Measurements from ENCODE around the gene ADCY7.

Gene ADCY7

DNA sequence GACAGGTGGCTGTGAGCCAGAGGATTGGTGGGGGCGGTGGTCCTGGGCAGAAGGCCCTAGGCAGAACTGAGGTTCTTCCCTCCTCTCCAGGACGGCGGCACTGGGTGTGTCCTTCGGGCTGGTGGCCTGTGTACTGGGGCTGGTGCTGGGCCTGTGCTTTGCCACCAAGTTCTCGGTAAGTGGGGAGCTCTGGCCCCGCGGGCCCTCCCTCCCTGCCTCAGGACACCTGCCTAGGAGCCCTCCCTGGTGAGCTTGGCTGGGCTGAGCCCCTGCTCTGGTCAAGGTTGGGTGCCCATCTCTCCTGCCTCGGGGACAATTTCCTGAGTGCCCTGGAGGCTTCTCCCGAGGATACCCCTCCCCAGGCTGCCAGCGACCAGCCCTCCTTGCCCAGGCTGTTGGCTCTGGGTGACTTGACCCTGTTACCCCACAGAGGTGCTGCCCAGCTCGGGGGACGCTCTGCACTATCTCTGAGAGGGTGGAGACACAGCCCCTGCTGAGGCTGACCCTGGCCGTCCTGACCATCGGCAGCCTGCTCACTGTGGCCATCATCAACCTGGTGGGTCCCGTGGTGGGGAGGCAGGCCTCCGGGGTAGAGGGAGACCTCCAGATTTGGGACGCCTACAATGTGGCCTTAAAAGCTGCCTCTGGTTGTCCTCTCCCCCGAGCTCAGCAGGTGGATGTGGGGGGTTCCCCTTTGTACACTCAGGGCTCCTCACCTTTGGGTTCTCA is 42.0 kb downstream of the ADCY7 start:
- DNase-seq (ENCODE audit: low read depth in 2 of 2), result no peak
- H3K4me3 ChIP-seq (replicated peaks in 1 of 2; ENCODE audit: low read depth in 2 of 2, low read length in 2 of 2), result no peak overlapping the region
- TF ChIP-seq, protein P1, sequence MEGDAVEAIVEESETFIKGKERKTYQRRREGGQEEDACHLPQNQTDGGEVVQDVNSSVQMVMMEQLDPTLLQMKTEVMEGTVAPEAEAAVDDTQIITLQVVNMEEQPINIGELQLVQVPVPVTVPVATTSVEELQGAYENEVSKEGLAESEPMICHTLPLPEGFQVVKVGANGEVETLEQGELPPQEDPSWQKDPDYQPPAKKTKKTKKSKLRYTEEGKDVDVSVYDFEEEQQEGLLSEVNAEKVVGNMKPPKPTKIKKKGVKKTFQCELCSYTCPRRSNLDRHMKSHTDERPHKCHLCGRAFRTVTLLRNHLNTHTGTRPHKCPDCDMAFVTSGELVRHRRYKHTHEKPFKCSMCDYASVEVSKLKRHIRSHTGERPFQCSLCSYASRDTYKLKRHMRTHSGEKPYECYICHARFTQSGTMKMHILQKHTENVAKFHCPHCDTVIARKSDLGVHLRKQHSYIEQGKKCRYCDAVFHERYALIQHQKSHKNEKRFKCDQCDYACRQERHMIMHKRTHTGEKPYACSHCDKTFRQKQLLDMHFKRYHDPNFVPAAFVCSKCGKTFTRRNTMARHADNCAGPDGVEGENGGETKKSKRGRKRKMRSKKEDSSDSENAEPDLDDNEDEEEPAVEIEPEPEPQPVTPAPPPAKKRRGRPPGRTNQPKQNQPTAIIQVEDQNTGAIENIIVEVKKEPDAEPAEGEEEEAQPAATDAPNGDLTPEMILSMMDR (IDR thresholded peaks at IDR 0.05; ENCODE audit: low read depth, low read length), result no peak

DNA sequence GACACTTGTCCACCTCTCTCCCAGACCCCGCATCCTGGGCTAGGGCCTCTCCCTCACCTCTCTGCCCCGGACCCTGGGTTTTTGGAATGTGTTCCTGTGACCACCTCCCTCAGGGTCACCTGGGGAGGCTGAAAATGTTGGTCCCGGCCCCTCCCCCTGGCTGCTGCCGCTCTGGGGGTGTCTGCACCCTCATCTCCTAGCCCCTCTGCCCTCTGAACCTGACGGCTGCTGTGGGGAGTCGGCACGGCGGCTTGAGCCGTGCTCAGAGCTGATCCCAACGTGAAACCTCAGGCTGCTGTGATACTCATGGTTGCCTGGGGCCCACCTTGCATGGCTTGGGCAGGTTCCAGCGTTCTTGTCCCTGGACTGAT is 42.8 kb downstream of the ADCY7 start:
- TF ChIP-seq, protein P1 (IDR thresholded peaks at IDR 0.05; ENCODE audit: low read depth, low read length), result no peak
- no peak for DNase-seq (ENCODE audit: low read depth in 2 of 2)
- H3K4me3 ChIP-seq (replicated peaks in 1 of 2; ENCODE audit: low read depth in 2 of 2, low read length in 2 of 2), result no peak overlapping the region

DNA sequence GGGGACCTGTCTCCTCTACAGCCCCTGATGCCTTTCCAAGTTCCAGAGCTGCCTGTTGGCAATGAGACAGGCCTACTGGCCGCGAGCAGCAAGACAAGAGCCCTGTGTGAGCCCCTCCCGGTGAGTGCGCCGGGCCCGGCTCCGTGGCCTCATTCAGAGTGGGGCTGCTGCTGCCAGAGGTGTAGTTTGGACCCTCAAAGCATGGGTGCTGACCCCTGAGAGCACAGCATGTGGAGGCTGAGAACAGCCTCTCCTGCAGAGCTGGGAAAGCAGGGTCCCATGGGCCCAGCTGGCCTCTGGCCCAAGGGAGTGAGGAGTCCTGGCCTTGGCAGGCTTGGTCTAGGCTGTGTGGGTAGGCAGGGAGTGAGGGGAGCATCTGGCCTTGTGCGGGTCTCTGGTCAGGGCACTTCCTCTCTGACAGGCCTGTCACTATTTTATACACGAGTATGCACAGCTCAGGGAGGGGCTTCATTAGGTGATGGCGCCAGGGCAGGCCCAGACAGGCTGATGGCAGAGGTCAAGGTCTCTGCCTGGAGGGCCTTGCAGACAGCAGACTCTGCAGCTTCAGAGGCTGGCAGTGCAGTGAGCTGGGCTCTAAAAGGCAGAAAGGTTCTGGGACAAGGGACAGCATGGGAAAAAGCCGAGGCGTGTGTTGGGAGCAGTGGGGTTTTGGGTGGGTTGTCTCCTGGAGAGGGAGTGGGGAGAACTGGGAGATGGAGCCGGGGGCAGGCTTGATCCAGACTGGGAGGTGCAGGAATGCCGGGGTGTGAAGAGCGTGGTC is 43.4 kb downstream of the ADCY7 start:
- H3K4me3 ChIP-seq (replicated peaks in 1 of 2; ENCODE audit: low read depth in 2 of 2, low read length in 2 of 2), result no peak overlapping the region
- no peak for DNase-seq (ENCODE audit: low read depth in 2 of 2)
- TF ChIP-seq, protein P1 (IDR thresholded peaks at IDR 0.05; ENCODE audit: low read depth, low read length), result no peak

DNA sequence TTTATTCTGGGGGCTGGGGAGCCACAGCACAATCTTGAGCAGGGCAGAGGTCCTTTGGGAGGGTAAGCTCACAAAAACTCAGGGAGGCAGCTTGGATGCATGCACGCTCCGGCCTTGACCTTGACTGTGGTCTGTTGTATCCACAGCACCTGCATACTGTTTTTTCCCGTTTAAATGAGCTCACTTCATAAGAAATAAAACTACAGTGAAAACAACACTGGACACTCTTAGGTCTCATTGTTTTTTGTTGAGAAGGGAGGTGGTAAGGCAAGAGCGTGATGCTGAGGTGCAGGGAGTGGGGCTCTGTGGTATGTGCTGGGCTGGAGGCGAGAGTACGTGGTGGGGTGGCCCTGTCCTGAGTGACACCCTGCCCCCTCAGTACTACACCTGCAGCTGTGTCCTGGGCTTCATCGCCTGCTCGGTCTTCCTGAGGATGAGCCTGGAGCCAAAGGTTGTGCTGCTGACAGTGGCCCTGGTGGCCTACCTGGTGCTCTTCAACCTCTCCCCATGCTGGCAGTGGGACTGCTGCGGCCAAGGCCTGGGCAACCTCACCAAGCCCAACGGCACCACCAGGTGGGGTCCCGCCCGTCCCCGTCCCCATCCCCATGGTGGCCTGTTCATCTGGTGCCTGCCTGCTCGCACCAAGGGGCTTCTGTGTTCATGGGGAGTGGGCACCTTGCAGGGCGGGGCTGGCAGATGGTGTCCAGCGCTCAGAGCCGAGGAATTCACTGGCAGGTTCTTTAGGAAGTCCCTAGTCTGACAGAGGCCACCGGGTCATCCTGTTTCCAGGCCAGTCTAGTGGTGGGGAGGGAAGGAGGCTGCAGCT is 44.2 kb downstream of the ADCY7 start:
- DNase-seq (ENCODE audit: low read depth in 2 of 2), result no peak
- TF ChIP-seq, protein P1 (IDR thresholded peaks at IDR 0.05; ENCODE audit: low read depth, low read length), result no peak
- no peak overlapping the region for H3K4me3 ChIP-seq (replicated peaks in 1 of 2; ENCODE audit: low read depth in 2 of 2, low read length in 2 of 2)

DNA sequence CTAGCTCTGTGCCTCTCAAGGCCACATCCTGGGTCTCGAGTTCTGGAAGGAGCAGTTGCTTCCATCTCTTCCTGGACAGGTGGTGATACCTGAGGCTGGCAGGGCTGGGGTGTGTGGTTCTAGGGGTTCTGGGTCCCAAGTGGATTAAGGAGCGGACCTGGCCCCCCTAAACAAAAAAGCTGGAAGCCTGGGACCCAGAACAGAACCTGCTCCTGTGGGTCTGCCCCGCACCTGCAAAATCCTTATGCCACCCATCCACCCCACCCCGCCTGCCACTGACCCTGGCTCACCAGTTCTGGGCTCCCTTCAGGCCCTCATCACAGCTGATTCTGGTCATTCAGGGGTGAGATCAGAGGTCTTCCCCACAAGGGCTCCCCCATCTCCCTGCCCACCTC is 44.8 kb downstream of the ADCY7 start:
- DNase-seq (ENCODE audit: low read depth in 2 of 2), result no peak
- TF ChIP-seq, protein P1 (IDR thresholded peaks at IDR 0.05; ENCODE audit: low read depth, low read length), result no peak
- no peak overlapping the region for H3K4me3 ChIP-seq (replicated peaks in 1 of 2; ENCODE audit: low read depth in 2 of 2, low read length in 2 of 2)

DNA sequence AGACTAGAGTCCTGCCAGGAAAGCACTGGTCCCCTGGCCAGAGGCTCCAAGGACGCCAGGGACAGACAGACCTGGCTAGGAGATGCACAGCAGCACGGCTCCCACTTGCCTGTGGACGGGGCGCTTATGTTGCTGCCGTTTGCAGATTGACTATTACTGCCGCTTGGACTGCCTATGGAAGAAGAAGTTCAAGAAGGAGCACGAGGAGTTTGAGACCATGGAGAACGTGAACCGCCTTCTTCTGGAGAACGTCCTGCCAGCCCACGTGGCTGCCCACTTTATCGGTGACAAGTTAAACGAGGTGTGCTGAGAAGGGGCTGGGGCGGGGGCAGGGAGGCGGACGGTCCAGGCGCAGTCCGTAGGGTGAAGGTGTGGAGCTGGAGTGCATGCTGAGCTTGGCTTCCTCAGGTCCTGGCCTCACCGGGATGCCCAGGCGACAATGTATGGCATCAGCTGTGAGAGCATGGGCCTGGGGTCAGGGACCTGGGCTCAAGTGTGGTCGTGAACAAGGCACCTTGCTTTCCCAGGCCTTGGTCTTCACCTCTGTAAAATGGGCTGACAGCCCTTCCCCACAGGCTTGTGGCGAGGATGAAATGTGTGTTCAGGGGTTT is 45.6 kb downstream of the ADCY7 start:
- TF ChIP-seq, protein P1 (IDR thresholded peaks at IDR 0.05; ENCODE audit: low read depth, low read length), result no peak
- no peak overlapping the region for H3K4me3 ChIP-seq (replicated peaks in 1 of 2; ENCODE audit: low read depth in 2 of 2, low read length in 2 of 2)
- DNase-seq (ENCODE audit: low read depth in 2 of 2), result no peak
